Activated CD8-positive, alpha-beta T cell treated with anti-CD3 and anti-CD28 coated beads for 36 hours (primary cell): Measurements from ENCODE around the gene DNMT3A. TPM values are rescaled to one million over a fixed set of nuclear protein-coding genes. Genes with fewer than 3 reads are reported as not detected.

ENCODE experiments used
- ATAC-seq: fragments of 200-7000 bp; cut with Tn5 transposase; one replicate; pipeline ENCODE4 v1.10.0; 2021; ENCODE audit warnings: mild to moderate bottlenecking, moderate library complexity
- CTCF ChIA-PET: fragments of 350-600 bp; sonication (Branson Sonifier 250); formaldehyde crosslinking; loops from one replicate; lab custom pipeline; 2021; ENCODE audit warnings: antibody characterized with exemption; lab: Charles Lee
- POLR2A ChIA-PET: fragments of 350-600 bp; sonication (Branson Sonifier 250); formaldehyde crosslinking; loops from one replicate; lab custom pipeline; 2021; ENCODE audit warnings: antibody characterized with exemption; lab: Charles Lee
- DNase-seq: peaks from one replicate; pipeline ENCODE4 v3.0.0-alpha.2; 2020
- H3K27ac Mint-ChIP-seq: one replicate; pipeline ENCODE4 v1.8.0; 2021; ENCODE audit warnings: mild to moderate bottlenecking, mixed read lengths
- H3K27me3 Mint-ChIP-seq: one replicate; pipeline ENCODE4 v1.8.0; 2021; ENCODE audit warnings: mixed read lengths
- H3K36me3 Mint-ChIP-seq: one replicate; pipeline ENCODE4 v1.8.0; 2021; ENCODE audit warnings: low read depth, mixed read lengths
- H3K4me1 Mint-ChIP-seq: one replicate; pipeline ENCODE4 v1.8.0; 2021; ENCODE audit warnings: low read depth, mixed read lengths
- H3K4me3 Mint-ChIP-seq: one replicate; pipeline ENCODE4 v1.8.0; 2021; ENCODE audit warnings: mild to moderate bottlenecking, moderate library complexity, mixed read lengths
- H3K9me3 Mint-ChIP-seq: one replicate; pipeline ENCODE4 v1.8.0; 2021; ENCODE audit warnings: mixed read lengths
- intact Hi-C: fragments of 100-400 bp; cut with micrococcal nuclease; formaldehyde crosslinking; loops from one replicate; pipeline ENCODE4 v1.10.0; 2022
- total RNA-seq, 2 experiments: library from RNA; stranded (reverse); gene quantifications; one replicate each; pipeline ENCODE4 v1.2.3, GENCODE V29; 2021
- TF ChIP-seq, protein P1 (sequence below): fragments of 200-600 bp; IDR thresholded peaks from one replicate; pipeline ENCODE4 v1.8.0; 2022; ENCODE audit warnings: antibody characterized with exemption, mild to moderate bottlenecking

The DNMT3A gene
- total RNA-seq, 2 experiments from 2014 or later, result 84.8 to 97.8 TPM

DNA sequence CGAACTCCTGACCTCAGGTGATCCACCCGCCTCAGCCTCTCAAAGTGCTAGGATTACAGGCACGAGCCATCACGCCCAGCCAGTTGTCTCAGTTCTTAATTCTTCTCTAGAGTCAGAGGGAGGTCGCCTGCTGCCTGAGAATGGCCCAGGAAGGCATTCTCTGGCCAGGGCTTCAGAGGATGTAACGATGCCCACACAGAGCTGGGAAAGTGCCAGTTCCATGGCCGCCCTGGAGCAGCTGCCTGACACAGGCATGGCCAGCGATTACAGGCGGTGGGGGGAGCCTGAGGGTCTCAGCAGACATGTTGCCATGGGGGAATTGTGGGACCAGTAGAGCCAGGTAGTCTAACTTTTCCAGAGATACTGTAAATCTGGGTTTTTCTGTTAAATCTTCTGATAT is 25.6 kb upstream of the DNMT3A start:
- peaks cover 15% of the 10 kb centered on the region for H3K4me1 Mint-ChIP-seq
- H3K4me3 Mint-ChIP-seq, result no peak overlapping the region
- ChIA-PET POLR2A (interaction anchor here (1.6 kb wide), 1 partner anchor 19 kb away, joined by 5 read pairs; no protein-coding TSS in a partner anchor), CTCF (no interaction called here)
- TF ChIP-seq, protein P1, sequence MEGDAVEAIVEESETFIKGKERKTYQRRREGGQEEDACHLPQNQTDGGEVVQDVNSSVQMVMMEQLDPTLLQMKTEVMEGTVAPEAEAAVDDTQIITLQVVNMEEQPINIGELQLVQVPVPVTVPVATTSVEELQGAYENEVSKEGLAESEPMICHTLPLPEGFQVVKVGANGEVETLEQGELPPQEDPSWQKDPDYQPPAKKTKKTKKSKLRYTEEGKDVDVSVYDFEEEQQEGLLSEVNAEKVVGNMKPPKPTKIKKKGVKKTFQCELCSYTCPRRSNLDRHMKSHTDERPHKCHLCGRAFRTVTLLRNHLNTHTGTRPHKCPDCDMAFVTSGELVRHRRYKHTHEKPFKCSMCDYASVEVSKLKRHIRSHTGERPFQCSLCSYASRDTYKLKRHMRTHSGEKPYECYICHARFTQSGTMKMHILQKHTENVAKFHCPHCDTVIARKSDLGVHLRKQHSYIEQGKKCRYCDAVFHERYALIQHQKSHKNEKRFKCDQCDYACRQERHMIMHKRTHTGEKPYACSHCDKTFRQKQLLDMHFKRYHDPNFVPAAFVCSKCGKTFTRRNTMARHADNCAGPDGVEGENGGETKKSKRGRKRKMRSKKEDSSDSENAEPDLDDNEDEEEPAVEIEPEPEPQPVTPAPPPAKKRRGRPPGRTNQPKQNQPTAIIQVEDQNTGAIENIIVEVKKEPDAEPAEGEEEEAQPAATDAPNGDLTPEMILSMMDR, result no peak
- DNase-seq (no peak), ATAC-seq (no peak)
- H3K27ac Mint-ChIP-seq, result no peak overlapping the region
- no peaks in the 10 kb centered on the region for H3K9me3 Mint-ChIP-seq
- intact Hi-C loops, result no loop called here
- no peaks in the 10 kb centered on the region for H3K36me3 Mint-ChIP-seq
- H3K27me3 Mint-ChIP-seq, result no peaks in the 10 kb centered on the region

DNA sequence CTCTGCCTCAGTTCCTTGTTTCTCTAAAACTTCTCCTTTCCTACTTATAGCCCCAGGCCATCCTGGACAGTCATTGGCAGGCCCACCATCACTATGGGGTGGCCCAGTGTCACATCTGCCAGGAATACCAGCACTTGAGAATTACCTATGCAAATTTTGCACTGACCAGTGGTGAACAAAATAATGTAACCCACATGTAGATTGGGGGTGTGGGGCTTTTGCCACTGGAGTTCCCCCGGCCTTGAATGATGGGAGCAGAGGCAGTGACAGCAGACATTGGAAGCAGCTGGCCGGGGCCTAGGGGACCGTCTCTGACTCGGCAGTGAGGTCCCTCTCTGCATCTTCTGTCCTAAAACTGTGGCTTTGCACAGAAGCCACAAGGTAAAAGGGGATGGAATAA is 24.9 kb upstream of the DNMT3A start:
- H3K4me1 Mint-ChIP-seq, result peaks cover 18% of the 10 kb centered on the region
- no peaks in the 10 kb centered on the region for H3K36me3 Mint-ChIP-seq
- H3K27ac Mint-ChIP-seq, result no peak overlapping the region
- intact Hi-C loops, result no loop called here
- POLR2A ChIA-PET, result no interaction called here
- H3K27me3 Mint-ChIP-seq, result no peaks in the 10 kb centered on the region
- H3K9me3 Mint-ChIP-seq, result no peaks in the 10 kb centered on the region
- TF ChIP-seq, protein P1, result no peak
- ATAC-seq (no peak), DNase-seq (no peak)
- no peak overlapping the region for H3K4me3 Mint-ChIP-seq
- CTCF ChIA-PET, result interaction anchor here (1.7 to 2.4 kb wide), 2 partner anchors 10 to 200 kb away, joined by 7 to 22 read pairs; no protein-coding TSS in a partner anchor

DNA sequence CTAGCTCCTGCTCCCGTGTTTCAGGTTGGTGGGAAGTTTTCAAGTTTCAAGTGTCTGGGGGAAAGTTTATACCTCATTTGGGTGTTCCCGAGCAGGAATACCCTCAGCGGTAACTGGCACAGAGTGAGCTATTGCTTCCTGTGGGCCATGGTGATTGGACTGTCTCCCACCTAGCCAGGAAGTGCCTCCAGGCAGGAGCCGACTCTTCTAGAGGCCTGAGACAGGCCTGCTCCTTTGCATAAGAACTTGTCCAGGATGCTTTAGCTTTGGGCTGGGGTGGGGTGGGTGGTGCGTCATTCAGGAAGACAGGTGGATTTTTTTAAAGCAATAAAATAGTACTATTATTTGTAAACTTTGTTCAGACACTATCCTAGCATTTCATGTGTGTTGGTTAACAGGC is 23.5 kb upstream of the DNMT3A start:
- Mint-ChIP-seq H3K9me3 (no peaks in the 10 kb centered on the region), H3K36me3 (no peaks in the 10 kb centered on the region), H3K27me3 (no peaks in the 10 kb centered on the region), H3K4me3 (no peak overlapping the region), H3K4me1 (peaks cover 17% of the 10 kb centered on the region), H3K27ac (no peak overlapping the region)
- ATAC-seq (no peak), DNase-seq (no peak)
- CTCF ChIA-PET, result interaction anchor here (0.8 to 2.4 kb wide), 6 partner anchors 9 to 299 kb away, joined by 3 to 22 read pairs (median 3); no protein-coding TSS in a partner anchor
- TF ChIP-seq, protein P1, result no peak
- POLR2A ChIA-PET, result interaction anchor here (0.6 to 2.0 kb wide), 5 partner anchors 11 to 141 kb away, joined by 3 to 14 read pairs (median 4); no protein-coding TSS in a partner anchor
- intact Hi-C loops, result no loop called here

DNA sequence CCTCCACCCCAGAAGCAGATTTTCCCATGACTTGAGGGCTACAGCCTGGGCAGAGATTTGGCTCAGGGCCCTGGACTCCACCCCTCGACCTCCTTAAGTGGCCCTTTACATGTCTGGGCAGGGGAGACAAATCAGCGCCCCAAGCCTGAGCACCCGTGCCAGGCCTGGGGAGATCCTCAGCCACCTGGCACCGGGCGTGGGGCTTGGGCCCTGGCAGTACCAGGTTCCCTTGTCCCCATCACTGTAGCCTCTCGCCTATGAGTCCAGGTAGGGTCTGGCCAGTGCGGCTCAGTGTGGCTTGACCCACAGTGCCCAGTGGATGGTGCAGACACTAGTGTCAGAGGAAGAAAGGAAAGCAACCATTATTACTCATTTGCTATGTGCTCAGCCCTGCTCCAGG is 22.0 kb upstream of the DNMT3A start:
- TF ChIP-seq, protein P1, result no peak
- Mint-ChIP-seq H3K27me3 (no peaks in the 10 kb centered on the region), H3K9me3 (no peaks in the 10 kb centered on the region), H3K4me3 (peak overlapping the region; percentile 28), H3K36me3 (no peaks in the 10 kb centered on the region), H3K27ac (peak overlapping the region; percentile 71), H3K4me1 (peaks cover 17% of the 10 kb centered on the region)
- ChIA-PET CTCF (interaction anchor here (2.9 to 3.3 kb wide), 2 partner anchors 12 to 15 kb away, joined by 69 to 121 read pairs; no protein-coding TSS in a partner anchor), POLR2A (interaction anchor here (0.8 to 2.0 kb wide), 3 partner anchors 12 to 69 kb away, joined by 3 to 14 read pairs (median 3); no protein-coding TSS in a partner anchor)
- intact Hi-C loops, result no loop called here
- no peak for ATAC-seq
- no peak for DNase-seq

DNA sequence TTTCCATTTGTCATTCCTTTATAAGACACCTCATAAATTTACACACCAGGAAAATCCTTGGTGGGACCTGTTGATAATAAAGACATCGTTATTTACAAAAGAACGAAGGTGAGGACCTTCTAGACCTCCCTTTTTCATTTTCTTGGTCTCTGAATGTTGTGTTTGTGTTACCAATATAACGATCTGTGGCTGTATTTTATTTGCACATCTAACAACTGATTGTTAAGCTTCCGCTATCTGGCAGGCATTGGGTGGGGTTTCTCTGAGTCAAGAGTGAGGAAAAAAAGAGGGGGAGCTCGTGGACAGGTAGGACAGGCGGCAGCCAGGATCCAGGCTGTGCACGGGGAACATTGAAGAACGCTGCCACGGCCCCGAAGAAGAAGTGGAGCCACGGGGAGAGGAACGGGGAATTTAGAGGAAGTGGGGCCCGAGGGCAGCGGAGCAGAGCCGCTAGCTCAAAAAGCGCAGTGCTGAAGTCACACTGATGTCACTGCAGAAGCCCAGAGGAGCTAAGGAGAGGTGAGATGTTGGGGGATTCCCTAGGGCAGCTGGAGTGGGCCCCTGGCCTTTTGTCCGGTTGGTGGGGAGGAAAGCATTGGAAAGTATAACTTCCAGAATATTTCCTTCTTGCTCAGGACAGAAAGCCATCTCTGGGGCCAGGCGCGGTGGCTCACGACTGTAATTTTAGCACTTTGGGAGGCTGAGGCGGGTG is 20.9 kb upstream of the DNMT3A start:
- peak; percentile 75 for ATAC-seq
- Mint-ChIP-seq H3K27ac (peak overlapping the region; percentile 97), H3K4me3 (peak overlapping the region; percentile 80), H3K27me3 (no peaks in the 10 kb centered on the region), H3K4me1 (peaks cover 17% of the 10 kb centered on the region), H3K36me3 (no peaks in the 10 kb centered on the region), H3K9me3 (no peaks in the 10 kb centered on the region)
- peak; percentile 82 for DNase-seq
- TF ChIP-seq, protein P1, result no peak
- intact Hi-C loops, result loop anchor here (1.0 kb wide), 1 partner anchor 14 kb away; no protein-coding TSS in a partner anchor
- ChIA-PET CTCF (interaction anchor here (0.6 to 3.3 kb wide), 65 partner anchors 9 to 842 kb away, joined by 3 to 121 read pairs (median 4); partner anchors contain the start of gene DNMT3A), POLR2A (interaction anchor here (0.6 to 3.2 kb wide), 16 partner anchors 9 to 134 kb away, joined by 3 to 22 read pairs (median 4); no protein-coding TSS in a partner anchor)
